ENCODE measurements around the gene TNFRSF14. TPM values are rescaled to one million over a fixed set of nuclear protein-coding genes. Genes with fewer than 3 reads are reported as not detected.

TNFRSF14 gene
- total RNA-seq, 2 experiments from 2014 or later: 106 to 111 TPM

GRCh38 chr1:2535455-2535854 is 20.7 kb upstream of the TNFRSF14 start:
- H3K27ac Mint-ChIP-seq: no peak overlapping the region
- H3K4me3 Mint-ChIP-seq: no peak overlapping the region
- ATAC-seq: no peak
- no peak for DNase-seq
- H3K4me1 Mint-ChIP-seq: peaks cover 2% of the 10 kb centered on the region
- H3K27me3 Mint-ChIP-seq: peaks cover 25% of the 10 kb centered on the region
- no peaks in the 10 kb centered on the region for H3K9me3 Mint-ChIP-seq (ENCODE audit: low read depth)
- CTCF ChIA-PET: interaction anchor here (2.8 kb wide), 1 partner anchor 11 kb away, joined by 8 read pairs; no protein-coding TSS in a partner anchor
- no peaks in the 10 kb centered on the region for H3K36me3 Mint-ChIP-seq

- Mint-ChIP-seq H3K36me3 (no peaks in the 10 kb centered on the region), H3K4me1 (peaks cover under 1% of the 10 kb centered on the region), H3K9me3 (ENCODE audit: low read depth) (no peaks in the 10 kb centered on the region), H3K27me3 (peaks cover 20% of the 10 kb centered on the region), H3K4me3 (no peak overlapping the region), H3K27ac (no peak overlapping the region)
- ATAC-seq (no peak), DNase-seq (no peak)
- CTCF ChIA-PET: no interaction called here
Measured at GRCh38 chr1:2535981-2536380, 20.2 kb upstream of the TNFRSF14 start.

GRCh38 chr1:2537784-2538115 is 18.4 kb upstream of the TNFRSF14 start:
- CTCF ChIA-PET: no interaction called here
- no peak for ATAC-seq

GRCh38 chr1:2538376-2538775 is 17.8 kb upstream of the TNFRSF14 start:
- Mint-ChIP-seq H3K27ac (no peak overlapping the region), H3K36me3 (no peaks in the 10 kb centered on the region), H3K27me3 (peaks cover 30% of the 10 kb centered on the region), H3K9me3 (ENCODE audit: low read depth) (no peaks in the 10 kb centered on the region), H3K4me3 (no peak overlapping the region), H3K4me1 (peaks cover 2% of the 10 kb centered on the region)
- DNase-seq: no peak
- CTCF ChIA-PET: no interaction called here
- no peak for ATAC-seq

More at GRCh38 chr1:2537784-2538115, 18.4 kb upstream of the TNFRSF14 start:
- Mint-ChIP-seq H3K27ac (no peak overlapping the region), H3K4me1 (peaks cover 2% of the 10 kb centered on the region), H3K27me3 (peaks cover 31% of the 10 kb centered on the region), H3K4me3 (no peak overlapping the region), H3K36me3 (no peaks in the 10 kb centered on the region), H3K9me3 (ENCODE audit: low read depth) (no peaks in the 10 kb centered on the region)
- DNase-seq: no peak

- Mint-ChIP-seq H3K4me3 (no peak overlapping the region), H3K9me3 (ENCODE audit: low read depth) (no peaks in the 10 kb centered on the region), H3K4me1 (peaks cover 2% of the 10 kb centered on the region), H3K27me3 (peaks cover 30% of the 10 kb centered on the region), H3K36me3 (no peaks in the 10 kb centered on the region), H3K27ac (no peak overlapping the region)
- CTCF ChIA-PET: interaction anchor here (1.8 kb wide), 1 partner anchor 14 kb away, joined by 3 read pairs; no protein-coding TSS in a partner anchor
- ATAC-seq (no peak), DNase-seq (no peak)
Measured at GRCh38 chr1:2538872-2539271, 17.3 kb upstream of the TNFRSF14 start.

GRCh38 chr1:2539312-2539907 is 16.8 kb upstream of the TNFRSF14 start:
- peaks cover 30% of the 10 kb centered on the region for H3K27me3 Mint-ChIP-seq
- no peak overlapping the region for H3K4me3 Mint-ChIP-seq
- H3K27ac Mint-ChIP-seq: no peak overlapping the region
- no peaks in the 10 kb centered on the region for H3K9me3 Mint-ChIP-seq (ENCODE audit: low read depth)
- no peak for DNase-seq
- CTCF ChIA-PET: interaction anchor here (1.8 kb wide), 1 partner anchor 15 kb away, joined by 3 read pairs; no protein-coding TSS in a partner anchor
- ATAC-seq: peak; percentile 40
- H3K4me1 Mint-ChIP-seq: peaks cover 2% of the 10 kb centered on the region
- H3K36me3 Mint-ChIP-seq: no peaks in the 10 kb centered on the region

- Mint-ChIP-seq H3K27me3 (peaks cover 26% of the 10 kb centered on the region), H3K36me3 (no peaks in the 10 kb centered on the region), H3K4me3 (no peak overlapping the region), H3K9me3 (ENCODE audit: low read depth) (no peaks in the 10 kb centered on the region), H3K4me1 (peaks cover 3% of the 10 kb centered on the region), H3K27ac (no peak overlapping the region)
- ATAC-seq (no peak), DNase-seq (no peak)
- CTCF ChIA-PET: interaction anchor here (0.6 to 1.8 kb wide), 5 partner anchors 10 to 884 kb away, joined by 3 read pairs; partner anchors contain the start of gene PANK4
Measured at GRCh38 chr1:2540816-2541492, 15.2 kb upstream of the TNFRSF14 start.

GRCh38 chr1:2541619-2542245 is 14.4 kb upstream of the TNFRSF14 start:
- Mint-ChIP-seq H3K9me3 (ENCODE audit: low read depth) (no peaks in the 10 kb centered on the region), H3K27me3 (peaks cover 22% of the 10 kb centered on the region), H3K4me3 (no peak overlapping the region), H3K36me3 (no peaks in the 10 kb centered on the region), H3K4me1 (peaks cover 3% of the 10 kb centered on the region), H3K27ac (no peak overlapping the region)
- DNase-seq (no peak), ATAC-seq (no peak)
- CTCF ChIA-PET: interaction anchor here (0.6 to 1.2 kb wide), 3 partner anchors 16 to 346 kb away, joined by 3 to 5 read pairs (median 3); partner anchors contain the start of gene PANK4

GRCh38 chr1:2542246-2542915 is 13.8 kb upstream of the TNFRSF14 start:
- peaks cover 3% of the 10 kb centered on the region for H3K4me1 Mint-ChIP-seq
- no peak overlapping the region for H3K4me3 Mint-ChIP-seq
- peaks cover 22% of the 10 kb centered on the region for H3K27me3 Mint-ChIP-seq
- no peak for DNase-seq
- H3K36me3 Mint-ChIP-seq: no peaks in the 10 kb centered on the region
- ATAC-seq: no peak
- no peaks in the 10 kb centered on the region for H3K9me3 Mint-ChIP-seq (ENCODE audit: low read depth)
- CTCF ChIA-PET: interaction anchor here (1.2 kb wide), 1 partner anchor 18 kb away, joined by 5 read pairs; no protein-coding TSS in a partner anchor
- H3K27ac Mint-ChIP-seq: no peak overlapping the region

GRCh38 chr1:2543543-2544092 is 12.6 kb upstream of the TNFRSF14 start:
- ATAC-seq: no peak
- H3K36me3 Mint-ChIP-seq: no peaks in the 10 kb centered on the region
- CTCF ChIA-PET: interaction anchor here (1.2 to 6.9 kb wide), 3 partner anchors 13 to 128 kb away, joined by 4 to 95 read pairs (median 15); partner anchors contain the start of genes PANK4 and TNFRSF14

GRCh38 chr1:2544093-2544874 is 11.9 kb upstream of the TNFRSF14 start:
- Mint-ChIP-seq H3K4me3 (no peak overlapping the region), H3K27ac (no peak overlapping the region), H3K9me3 (ENCODE audit: low read depth) (no peaks in the 10 kb centered on the region), H3K27me3 (peaks cover 13% of the 10 kb centered on the region), H3K36me3 (no peaks in the 10 kb centered on the region), H3K4me1 (peaks cover 14% of the 10 kb centered on the region)
- ATAC-seq: no peak
- CTCF ChIA-PET: interaction anchor here (1.2 to 6.9 kb wide), 3 partner anchors 12 to 128 kb away, joined by 4 to 95 read pairs (median 15); partner anchors contain the start of genes PANK4 and TNFRSF14
- DNase-seq: no peak

More at GRCh38 chr1:2543543-2544092, 12.6 kb upstream of the TNFRSF14 start:
- Mint-ChIP-seq H3K9me3 (ENCODE audit: low read depth) (no peaks in the 10 kb centered on the region), H3K4me3 (no peak overlapping the region), H3K27ac (no peak overlapping the region), H3K4me1 (peaks cover 8% of the 10 kb centered on the region), H3K27me3 (peaks cover 18% of the 10 kb centered on the region)
- DNase-seq: peak; percentile 54

GRCh38 chr1:2544875-2545640 is 11.1 kb upstream of the TNFRSF14 start:
- DNase-seq (no peak), ATAC-seq (no peak)
- Mint-ChIP-seq H3K4me1 (peaks cover 19% of the 10 kb centered on the region), H3K27ac (no peak overlapping the region), H3K36me3 (no peaks in the 10 kb centered on the region), H3K27me3 (peaks cover 13% of the 10 kb centered on the region), H3K9me3 (ENCODE audit: low read depth) (no peaks in the 10 kb centered on the region), H3K4me3 (no peak overlapping the region)
- CTCF ChIA-PET: interaction anchor here (1.1 to 6.9 kb wide), 5 partner anchors 11 to 129 kb away, joined by 3 to 95 read pairs (median 15); partner anchors contain the start of genes HES5, PANK4 and TNFRSF14
